GM18870 (cell line): Measurements from ENCODE around the gene CHCHD3.

Experiments
- ATAC-seq: cut with Tn5 transposase; IDR thresholded peaks from one replicate; pipeline ENCODE4 v1.9.1; 2021; ENCODE audit warnings: moderate library complexity; ENCODE audit not compliant: unreplicated experiment

Gene CHCHD3

DNA sequence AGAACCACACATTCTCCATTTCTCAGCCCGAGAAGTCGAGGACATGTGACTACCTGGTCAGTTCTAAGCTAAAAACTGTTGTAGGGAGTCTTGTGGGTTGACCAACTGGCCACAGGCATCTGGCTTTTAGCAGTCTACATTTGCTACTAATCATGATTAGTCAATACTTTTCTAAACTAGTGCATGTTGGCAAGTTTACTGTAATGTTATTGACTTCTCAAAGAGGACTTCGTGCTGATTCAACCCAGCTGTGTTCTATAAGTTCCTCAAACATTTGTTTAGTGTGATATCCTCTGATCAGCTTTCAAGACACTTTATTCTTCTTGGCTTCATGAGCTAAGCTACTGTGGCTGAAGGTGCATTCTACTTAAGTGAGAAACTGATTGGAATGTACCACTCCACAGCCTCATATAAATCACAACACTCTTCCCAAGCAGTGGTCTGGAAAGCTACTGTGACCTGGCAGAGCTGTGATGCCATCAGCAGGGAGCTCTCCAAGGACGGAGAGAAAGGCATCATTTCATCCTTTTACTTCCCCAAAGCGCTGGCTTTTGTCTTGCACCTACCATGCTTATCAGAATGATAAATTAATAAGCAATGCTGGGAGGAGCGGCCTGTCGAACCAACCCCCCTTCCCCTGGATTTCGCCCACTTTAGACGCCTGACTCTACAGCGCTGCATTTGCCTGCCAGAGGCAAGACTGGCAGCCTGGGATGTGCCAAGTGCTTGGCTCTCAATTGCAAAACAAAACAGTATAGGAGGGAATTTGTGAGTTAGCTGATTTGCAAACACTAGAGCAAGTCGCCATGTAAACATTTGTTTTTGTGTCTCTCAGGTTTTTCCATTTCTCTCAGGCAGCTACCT lies 298.9 kb downstream of the CHCHD3 start:
- no peak for ATAC-seq

- ATAC-seq = no peak
Observed at GRCh38 chr7:132780822-132781221, 301.1 kb downstream of the CHCHD3 start.

DNA sequence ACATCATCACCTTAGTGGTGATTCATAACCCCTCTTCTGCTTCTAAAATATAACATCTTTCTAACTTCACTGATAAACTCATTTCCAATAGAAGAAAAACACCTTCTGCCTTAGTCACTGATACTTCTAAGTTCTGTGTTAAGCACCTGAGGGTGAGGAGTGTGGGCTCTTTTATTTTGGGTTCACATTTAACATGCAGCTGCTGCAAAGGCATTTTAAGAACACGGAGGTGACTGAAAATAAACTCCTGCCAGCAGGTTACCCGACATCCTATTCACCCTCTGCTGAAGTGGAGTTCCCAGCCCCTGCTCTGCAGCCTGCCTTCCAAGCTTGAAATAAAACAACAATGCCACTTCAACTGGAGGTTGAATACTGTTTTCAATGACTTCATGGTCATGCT lies 302.7 kb downstream of the CHCHD3 start:
- no peak for ATAC-seq

- ATAC-seq = no peak
Observed at GRCh38 chr7:132778761-132779160, 303.1 kb downstream of the CHCHD3 start.

- no peak for ATAC-seq
Observed at GRCh38 chr7:132777956-132778355, 303.9 kb downstream of the CHCHD3 start.

DNA sequence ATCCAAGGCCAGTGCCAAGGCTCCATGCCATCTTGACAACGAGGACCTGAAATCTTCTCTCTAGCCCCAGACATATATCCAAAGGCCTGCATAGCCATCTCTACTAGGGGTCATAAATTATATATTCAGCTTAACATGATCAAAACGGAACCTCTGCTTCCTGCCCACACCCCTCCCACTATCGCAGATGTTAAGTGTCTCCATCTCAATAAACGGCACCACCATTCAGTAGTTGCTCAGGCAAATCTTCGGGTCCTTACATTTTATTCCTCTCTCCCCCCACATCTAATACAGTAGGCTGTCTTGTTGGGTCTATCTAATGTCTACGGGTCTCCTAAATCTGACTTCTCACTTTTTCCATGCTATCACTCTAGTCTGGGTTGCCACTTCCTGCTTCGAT lies 304.5 kb downstream of the CHCHD3 start:
- ATAC-seq = no peak

DNA sequence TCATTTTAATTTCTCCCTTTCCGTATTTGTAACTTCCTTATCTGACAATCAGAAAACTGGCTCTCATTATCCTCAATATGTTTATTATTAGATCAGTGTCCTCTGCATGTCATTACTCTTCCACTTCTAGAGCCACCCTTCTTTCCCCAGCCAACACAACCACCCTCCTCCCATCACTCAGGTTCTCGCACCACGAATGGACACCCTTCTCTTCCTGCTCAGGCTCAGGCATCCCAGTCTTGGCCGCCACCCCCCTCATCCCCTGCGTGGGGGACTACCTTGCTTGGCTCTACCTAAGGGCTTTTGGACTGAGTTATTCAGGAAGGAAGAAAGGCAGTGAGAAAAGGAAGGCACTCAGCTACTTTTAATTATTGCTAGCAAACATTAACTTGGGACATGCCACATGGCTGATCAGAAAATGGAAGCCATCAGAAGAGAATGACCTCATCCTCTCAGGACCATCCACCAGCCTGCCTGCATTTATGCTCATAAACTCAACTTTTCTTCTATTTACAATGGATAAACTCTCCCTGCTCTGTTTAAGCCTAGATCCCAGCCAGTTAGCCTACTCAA lies 305.8 kb downstream of the CHCHD3 start:
- ATAC-seq = no peak

DNA sequence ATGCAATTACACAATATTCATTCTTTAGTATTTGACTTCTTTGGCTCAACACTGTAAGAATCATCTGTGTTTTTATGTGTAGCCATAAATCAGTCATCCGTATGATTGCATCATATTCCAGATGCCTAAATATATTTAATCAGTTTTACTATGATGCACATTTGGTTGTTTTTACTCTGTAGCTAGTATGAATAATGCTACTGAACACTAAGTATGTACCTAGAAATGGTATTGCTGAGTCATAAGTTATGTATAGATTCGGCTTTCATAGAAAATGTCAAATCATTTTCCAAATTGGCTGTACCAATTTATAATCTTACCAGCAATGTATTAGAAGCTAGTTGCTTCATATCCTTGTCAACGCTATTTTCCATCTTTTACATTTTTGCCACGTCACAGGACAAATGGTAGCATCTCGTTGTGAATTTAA lies 308.3 kb downstream of the CHCHD3 start:
- no peak for ATAC-seq

GRCh38 chr7:132771301-132771730 lies 310.6 kb downstream of the CHCHD3 start:
- no peak for ATAC-seq

- no peak for ATAC-seq
Observed at GRCh38 chr7:132770055-132770454, 311.8 kb downstream of the CHCHD3 start.

GRCh38 chr7:132769280-132769679 lies 312.6 kb downstream of the CHCHD3 start:
- no peak for ATAC-seq

GRCh38 chr7:132768099-132768498 lies 313.8 kb downstream of the CHCHD3 start:
- ATAC-seq = no peak

- no peak for ATAC-seq
Observed at GRCh38 chr7:132767378-132767777, 314.5 kb downstream of the CHCHD3 start.

GRCh38 chr7:132766660-132767059 lies 315.2 kb downstream of the CHCHD3 start:
- no peak for ATAC-seq

DNA sequence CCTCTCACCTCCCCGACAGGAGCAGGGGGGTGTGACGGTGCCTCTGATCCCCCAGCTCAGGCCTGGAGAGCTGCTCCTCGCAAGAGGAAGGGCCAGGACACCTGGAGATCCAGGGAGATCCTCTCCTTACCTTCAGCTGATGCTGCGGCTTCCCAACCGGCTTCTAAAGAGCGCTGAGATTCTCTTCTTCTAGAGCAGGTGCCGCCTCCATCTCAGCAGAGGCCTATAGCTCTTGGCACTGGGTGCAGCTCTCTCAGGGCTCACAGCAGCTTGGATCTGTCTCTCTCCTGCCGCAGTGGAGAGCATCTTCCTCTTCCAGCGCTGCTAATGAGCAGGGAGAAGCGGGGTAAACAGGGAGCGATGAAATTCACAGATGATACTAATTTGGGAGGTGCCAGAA lies 316.0 kb downstream of the CHCHD3 start:
- no peak for ATAC-seq

- no peak for ATAC-seq
Observed at GRCh38 chr7:132764762-132765161, 317.1 kb downstream of the CHCHD3 start.

- ATAC-seq = no peak
Observed at GRCh38 chr7:132760866-132761265, 321.0 kb downstream of the CHCHD3 start.

DNA sequence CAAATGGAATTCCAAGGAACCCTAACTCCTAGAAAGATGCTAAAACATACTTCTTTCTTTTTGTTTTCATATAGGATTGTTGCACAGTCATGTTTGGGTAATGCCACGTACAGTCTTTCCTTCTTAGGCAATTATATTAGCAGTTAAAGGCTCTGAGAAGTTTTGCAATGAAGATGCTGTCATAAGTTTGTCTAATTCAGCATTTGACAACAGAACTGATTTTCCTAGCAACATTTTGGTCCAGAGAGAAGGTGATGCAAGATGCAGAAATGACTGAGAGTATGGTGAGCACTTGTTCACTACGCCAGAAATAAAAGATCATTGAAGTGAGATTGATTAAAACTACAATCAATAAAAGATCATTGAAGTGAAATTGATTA lies 321.7 kb downstream of the CHCHD3 start:
- ATAC-seq = no peak

- ATAC-seq = no peak
Observed at GRCh38 chr7:132759482-132760243, 322.2 kb downstream of the CHCHD3 start.

GRCh38 chr7:132758986-132759385 lies 322.9 kb downstream of the CHCHD3 start:
- ATAC-seq = no peak

- ATAC-seq = no peak
Observed at GRCh38 chr7:132757783-132758182, 324.1 kb downstream of the CHCHD3 start.

DNA sequence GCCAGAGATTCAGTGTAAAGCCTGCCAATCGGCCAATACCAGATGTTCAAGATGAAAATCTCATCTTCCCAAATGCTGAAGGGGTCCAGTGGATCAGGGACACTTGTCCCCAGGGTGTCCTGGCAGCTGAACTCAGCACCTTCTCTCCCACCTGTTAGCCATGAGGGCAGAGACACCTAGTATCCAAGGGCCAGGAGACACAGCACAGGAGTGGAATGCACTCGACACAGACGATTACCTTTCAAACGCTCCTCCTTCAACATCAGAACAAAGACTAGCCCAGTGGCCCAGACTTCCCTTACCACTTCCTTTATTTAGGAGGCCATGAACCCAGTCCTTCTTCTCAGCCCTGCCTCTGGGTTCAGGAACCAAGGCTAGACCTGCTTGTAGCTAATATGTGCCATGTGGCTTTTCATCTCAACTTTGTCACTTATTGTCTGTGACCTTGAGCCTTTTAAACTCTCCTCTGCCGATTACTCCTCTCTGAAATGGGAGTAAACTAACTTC lies 325.4 kb downstream of the CHCHD3 start:
- ATAC-seq = no peak
